ENCODE data around the gene GALR3.

The GALR3 gene, protein sequence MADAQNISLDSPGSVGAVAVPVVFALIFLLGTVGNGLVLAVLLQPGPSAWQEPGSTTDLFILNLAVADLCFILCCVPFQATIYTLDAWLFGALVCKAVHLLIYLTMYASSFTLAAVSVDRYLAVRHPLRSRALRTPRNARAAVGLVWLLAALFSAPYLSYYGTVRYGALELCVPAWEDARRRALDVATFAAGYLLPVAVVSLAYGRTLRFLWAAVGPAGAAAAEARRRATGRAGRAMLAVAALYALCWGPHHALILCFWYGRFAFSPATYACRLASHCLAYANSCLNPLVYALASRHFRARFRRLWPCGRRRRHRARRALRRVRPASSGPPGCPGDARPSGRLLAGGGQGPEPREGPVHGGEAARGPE
- total RNA-seq = 0 to 0.19 (median 0) reads per million in 9 experiments

DNA sequence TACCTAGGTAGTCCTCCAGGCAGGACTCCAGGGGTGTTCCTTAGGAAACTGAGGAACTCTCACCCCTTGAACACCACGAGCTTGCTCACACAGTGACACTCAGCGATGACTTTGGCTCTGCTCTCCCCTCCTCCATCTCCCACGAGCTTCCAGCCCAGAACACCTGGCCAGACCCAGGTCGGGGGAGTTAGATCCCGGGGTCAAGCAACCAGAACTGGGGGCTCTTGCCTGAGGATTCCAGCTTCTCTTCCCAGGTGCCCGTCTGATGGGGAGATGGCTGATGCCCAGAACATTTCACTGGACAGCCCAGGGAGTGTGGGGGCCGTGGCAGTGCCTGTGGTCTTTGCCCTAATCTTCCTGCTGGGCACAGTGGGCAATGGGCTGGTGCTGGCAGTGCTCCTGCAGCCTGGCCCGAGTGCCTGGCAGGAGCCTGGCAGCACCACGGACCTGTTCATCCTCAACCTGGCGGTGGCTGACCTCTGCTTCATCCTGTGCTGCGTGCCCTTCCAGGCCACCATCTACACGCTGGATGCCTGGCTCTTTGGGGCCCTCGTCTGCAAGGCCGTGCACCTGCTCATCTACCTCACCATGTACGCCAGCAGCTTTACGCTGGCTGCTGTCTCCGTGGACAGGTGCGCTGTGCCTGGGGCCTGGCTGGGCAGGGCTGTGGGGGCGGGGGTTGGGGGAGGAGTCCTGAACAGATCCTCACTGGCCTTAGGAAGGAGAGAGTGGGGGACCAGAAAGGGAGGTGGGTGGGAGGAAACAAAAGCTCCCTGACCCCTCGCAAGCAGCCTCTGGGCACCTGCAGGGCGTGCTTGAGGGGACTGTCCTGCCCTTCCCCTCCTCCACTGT lies at the start of gene GALR3:
GALR3 (plus strand) TSS at position 249 of the 852 bp plus-strand sequence; CDS start at position 274, 25 bp downstream.
- ATAC-seq (replicated peaks) (no peak), DNase-seq (no peak)
- Mint-ChIP-seq H3K36me3 (ENCODE audit: insufficient read depth) (peaks cover 3% of the 10 kb centered on the region), H3K4me3 (peak within 1 kb of the TSS; percentile 6 to 33), H3K9me3 (no peaks in the 10 kb centered on the region), H3K27ac (no peak within 1 kb of the TSS), H3K27me3 (peaks cover 19 to 52% of the 10 kb centered on the region in 2 donors), H3K4me1 (ENCODE audit: low read depth in 2 of 2) (peaks cover 0 to 11% of the 10 kb centered on the region in 2 donors)

DNA sequence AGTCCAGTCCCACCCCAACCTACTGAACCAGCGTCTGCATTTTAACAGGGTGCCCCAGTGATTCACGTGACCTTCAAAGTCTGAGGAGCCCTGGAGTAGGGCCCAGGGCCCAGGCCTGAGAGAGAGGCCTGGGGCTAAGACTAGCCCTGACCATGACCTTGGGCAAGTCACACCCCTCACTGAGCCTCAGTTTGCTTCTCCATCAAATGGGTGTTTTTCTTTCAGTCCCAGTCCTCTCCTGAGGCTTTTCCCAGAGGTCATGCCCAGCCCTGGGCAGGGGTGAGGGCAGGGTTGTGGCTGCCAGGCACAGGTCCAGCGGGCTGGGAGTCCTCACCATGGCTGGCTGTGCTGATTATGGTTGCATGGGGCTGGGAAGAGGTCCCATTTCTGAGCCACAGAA lies 48.5 kb upstream of the GALR3 start:
- H3K9me3 Mint-ChIP-seq = no peaks in the 10 kb centered on the region
- no peaks in the 10 kb centered on the region for H3K4me1 Mint-ChIP-seq (ENCODE audit: low read depth in 2 of 2)
- H3K4me3 Mint-ChIP-seq = no peak overlapping the region
- ATAC-seq (replicated peaks) = no peak
- H3K36me3 Mint-ChIP-seq (ENCODE audit: insufficient read depth) = peaks cover 3% of the 10 kb centered on the region
- H3K27ac Mint-ChIP-seq = peak overlapping the region in 1 of 2 donors; percentile 23
- DNase-seq = no peak
- no peaks in the 10 kb centered on the region for H3K27me3 Mint-ChIP-seq

DNA sequence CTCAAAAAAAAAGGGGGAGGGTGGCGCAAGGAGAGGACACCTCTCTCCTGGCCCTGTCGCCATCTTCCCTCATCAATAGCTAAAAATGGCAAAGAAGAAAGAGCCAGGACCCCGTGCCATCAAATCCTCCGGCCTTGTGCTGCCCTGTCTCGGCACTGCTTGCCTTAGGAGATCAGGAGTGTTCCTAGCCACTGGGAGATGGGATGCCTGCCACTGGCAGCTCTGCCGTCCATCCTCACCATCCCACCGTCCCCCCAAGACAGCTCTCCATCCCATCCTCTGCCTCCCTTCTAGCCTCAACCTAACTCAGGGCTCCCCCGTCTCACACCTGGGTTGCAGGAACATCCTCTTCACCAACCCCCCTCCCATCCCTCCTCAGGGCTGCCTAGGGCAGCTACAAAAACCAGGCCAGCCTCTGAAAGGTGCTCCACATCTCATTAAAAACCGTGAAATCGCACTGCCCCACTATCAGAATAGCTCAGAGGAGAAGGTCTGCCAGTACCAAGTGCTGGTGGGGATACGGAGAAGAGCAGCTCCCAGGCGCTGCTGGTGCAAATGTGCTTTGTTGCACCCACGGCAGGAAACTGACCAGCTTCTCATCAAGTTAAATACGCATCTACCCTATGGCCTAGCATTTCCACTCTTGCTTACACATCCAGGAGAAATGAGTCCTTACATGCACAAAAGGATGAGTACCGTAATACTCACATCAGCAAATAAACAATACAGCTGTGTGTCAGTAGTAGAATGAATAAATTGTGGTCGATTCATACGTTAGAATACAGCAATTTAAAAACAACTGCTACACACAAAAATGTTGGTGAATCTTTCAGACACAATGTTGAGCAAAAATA lies 47.2 kb upstream of the GALR3 start:
- DNase-seq = no peak
- Mint-ChIP-seq H3K9me3 (no peaks in the 10 kb centered on the region), H3K36me3 (ENCODE audit: insufficient read depth) (peaks cover 3% of the 10 kb centered on the region), H3K27ac (no peak overlapping the region), H3K27me3 (no peaks in the 10 kb centered on the region), H3K4me3 (no peak overlapping the region), H3K4me1 (ENCODE audit: low read depth in 2 of 2) (no peaks in the 10 kb centered on the region)
- ATAC-seq (replicated peaks) = no peak

DNA sequence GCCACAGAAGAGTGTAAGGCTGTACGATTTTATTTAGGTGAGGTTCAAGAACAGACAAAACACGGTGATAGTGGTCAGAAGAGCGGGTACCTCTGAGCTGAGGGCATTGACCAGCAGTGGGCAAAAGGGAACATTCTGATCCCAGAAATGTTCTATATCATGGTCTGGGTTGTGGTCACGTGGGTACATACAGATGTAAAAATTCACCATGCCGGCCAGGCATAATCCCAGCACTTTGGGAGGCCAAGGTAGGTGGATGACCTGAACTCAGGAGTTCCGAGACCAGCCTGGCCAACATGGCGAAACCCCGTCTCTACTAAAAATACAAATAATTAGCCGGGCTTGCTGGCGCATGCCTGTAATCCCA lies 46.6 kb upstream of the GALR3 start:
- H3K27me3 Mint-ChIP-seq = no peaks in the 10 kb centered on the region
- H3K4me3 Mint-ChIP-seq = no peak overlapping the region
- DNase-seq (no peak), ATAC-seq (replicated peaks) (no peak)
- no peaks in the 10 kb centered on the region for H3K9me3 Mint-ChIP-seq
- H3K36me3 Mint-ChIP-seq (ENCODE audit: insufficient read depth) = peaks cover 3% of the 10 kb centered on the region
- H3K27ac Mint-ChIP-seq = no peak overlapping the region
- H3K4me1 Mint-ChIP-seq (ENCODE audit: low read depth in 2 of 2) = no peaks in the 10 kb centered on the region

DNA sequence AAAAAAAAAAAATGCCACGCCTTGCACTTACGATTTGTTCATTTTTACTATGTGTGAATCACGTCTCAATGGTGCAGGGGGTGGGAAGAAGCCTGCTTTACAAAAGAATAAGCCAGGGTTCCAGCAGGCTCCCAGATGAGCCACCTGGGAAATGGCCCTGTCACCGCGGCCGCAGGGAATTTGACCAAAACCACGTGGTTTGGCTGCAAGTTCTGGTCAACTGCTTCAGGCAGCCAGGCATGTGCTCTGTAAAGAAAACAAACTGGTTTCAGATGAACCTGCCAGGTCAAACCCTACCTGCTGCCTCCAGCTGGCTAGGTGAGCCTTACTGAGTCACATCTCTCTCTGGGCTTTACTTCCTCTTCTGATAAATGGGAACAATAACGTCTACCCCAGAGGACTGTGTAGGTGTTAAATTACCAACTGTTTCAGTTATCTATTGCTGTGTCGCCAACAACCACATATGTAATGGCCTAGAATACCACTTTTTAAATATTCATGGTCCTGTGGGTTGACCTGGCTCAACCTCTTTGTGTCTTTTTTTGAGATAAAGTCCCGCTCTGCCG lies 46.0 kb upstream of the GALR3 start:
- no peak for ATAC-seq (replicated peaks)
- DNase-seq = no peak
- Mint-ChIP-seq H3K4me1 (ENCODE audit: low read depth in 2 of 2) (no peaks in the 10 kb centered on the region), H3K27me3 (peaks cover 0 to 5% of the 10 kb centered on the region in 2 donors), H3K36me3 (ENCODE audit: insufficient read depth) (peaks cover 3% of the 10 kb centered on the region), H3K4me3 (no peak overlapping the region), H3K9me3 (no peaks in the 10 kb centered on the region), H3K27ac (no peak overlapping the region)

DNA sequence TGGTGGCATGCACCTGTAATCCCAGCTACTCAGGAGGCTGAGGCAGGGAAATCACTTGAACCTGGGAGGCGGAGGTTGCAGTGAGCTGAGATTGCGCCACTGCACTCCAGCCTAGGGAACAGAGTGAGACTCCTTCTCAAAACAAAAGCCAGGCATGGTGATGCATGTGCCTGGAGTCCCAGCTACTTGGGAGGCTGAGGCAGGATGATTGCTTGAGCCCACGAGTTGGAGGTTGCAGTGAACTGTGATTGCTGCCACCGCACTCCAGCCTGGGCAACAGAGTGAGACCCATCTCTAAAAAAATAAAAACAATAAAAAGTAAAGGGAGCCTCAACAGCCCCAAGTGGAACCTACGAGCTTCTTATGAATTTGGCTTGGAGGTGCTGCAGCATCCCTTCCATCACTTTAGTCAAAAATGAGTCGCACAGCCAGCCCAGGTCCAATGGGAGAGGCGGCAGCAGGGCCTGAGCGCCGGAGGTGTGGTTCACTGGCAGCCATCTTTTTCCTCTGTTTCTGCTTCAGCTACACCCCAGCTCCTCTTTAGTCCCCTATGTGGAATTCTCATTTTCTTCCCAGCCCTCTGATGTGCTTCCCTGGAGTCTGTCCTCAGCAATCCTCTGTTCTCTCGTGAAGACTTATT lies 44.7 kb upstream of the GALR3 start:
- H3K27me3 Mint-ChIP-seq = peaks cover 0 to 9% of the 10 kb centered on the region in 2 donors

DNA sequence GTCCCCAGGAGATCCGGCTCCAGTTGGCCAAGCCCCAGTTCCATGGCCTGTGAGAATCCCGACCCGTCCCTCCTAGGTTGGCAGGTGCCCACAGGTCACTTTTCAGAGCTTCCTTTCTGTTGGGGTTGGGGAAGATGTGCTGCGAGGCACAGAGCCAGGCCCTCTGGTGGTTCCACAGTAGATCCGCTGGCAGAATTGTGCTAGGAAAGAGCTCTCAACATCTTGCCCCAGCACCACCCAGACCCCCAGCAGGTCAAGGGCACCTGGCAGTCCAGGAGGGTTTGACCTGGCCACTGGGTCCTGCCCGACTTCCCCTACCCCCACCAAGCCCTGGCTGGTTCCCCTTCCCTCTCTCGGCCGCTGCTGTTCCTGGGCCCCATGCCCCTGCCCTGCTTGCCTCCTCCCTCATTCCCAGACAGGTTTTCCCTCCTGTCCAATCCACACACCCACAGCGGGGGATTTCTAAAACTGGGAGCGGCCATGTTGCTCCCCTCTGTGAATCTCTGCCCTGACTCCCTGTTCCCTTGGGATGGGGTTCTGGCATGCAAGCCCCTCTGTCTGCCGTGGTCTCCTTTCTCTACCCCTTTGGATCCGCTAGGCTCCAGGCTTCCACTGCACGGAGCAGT lies 41.6 kb upstream of the GALR3 start:
- Mint-ChIP-seq H3K4me3 (no peak overlapping the region), H3K27me3 (peaks cover 12 to 39% of the 10 kb centered on the region in 2 donors), H3K36me3 (ENCODE audit: insufficient read depth) (no peaks in the 10 kb centered on the region), H3K4me1 (ENCODE audit: low read depth in 2 of 2) (no peaks in the 10 kb centered on the region), H3K27ac (peak overlapping the region in 1 of 2 donors; percentile 46), H3K9me3 (no peaks in the 10 kb centered on the region)
- DNase-seq (no peak), ATAC-seq (replicated peaks) (no peak)

More for the DNA sequence above, 44.7 kb upstream of the GALR3 start:
- Mint-ChIP-seq H3K27ac (no peak overlapping the region), H3K9me3 (no peaks in the 10 kb centered on the region), H3K4me3 (no peak overlapping the region), H3K4me1 (ENCODE audit: low read depth in 2 of 2) (no peaks in the 10 kb centered on the region), H3K36me3 (ENCODE audit: insufficient read depth) (peaks cover 3% of the 10 kb centered on the region)
- ATAC-seq (replicated peaks) (no peak), DNase-seq (no peak)

DNA sequence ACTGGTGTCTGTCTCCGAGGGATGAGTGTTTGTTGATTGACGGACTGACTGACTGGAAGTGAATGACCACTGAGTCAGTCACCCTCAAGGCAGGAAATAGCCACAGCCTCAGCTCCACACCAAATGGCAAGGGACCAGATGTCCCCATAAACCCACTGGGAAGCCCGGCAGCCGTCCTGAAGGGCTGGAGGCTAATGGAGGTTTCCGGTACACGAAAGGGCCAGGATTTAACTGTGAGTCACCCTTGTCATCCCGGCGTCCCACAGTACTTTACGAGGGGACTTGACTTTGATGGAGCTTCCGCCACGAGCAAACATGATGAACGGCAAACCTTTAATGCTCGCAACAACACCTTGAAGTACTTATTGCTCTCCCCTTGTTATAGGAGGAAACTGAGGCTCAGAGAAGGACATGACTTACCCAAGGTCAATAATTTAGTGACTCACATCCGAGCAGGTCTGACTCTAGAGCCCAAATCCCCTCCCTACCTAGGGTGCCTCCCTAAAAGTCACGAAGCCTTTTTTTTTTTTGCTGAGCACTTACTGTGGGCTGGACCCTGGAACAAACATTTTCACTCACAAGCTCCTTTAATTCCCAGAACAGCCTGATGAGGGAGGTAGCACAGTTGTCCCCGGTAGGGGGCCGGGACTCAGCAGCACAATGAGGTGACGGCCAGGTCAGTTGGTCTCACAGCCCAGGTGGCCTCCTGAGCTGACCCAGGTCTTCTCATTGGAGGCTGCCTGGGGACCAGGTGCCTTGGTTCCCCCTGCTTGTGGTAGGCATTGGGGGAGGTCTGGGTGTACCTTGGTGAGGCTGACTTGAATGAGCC lies 40.6 kb upstream of the GALR3 start:
- DNase-seq (no peak), ATAC-seq (replicated peaks) (no peak)
- Mint-ChIP-seq H3K36me3 (ENCODE audit: insufficient read depth) (no peaks in the 10 kb centered on the region), H3K4me3 (no peak overlapping the region), H3K27ac (peak overlapping the region in 1 of 2 donors; percentile 46), H3K9me3 (no peaks in the 10 kb centered on the region), H3K4me1 (ENCODE audit: low read depth in 2 of 2) (no peaks in the 10 kb centered on the region), H3K27me3 (peaks cover 12 to 40% of the 10 kb centered on the region in 2 donors)

DNA sequence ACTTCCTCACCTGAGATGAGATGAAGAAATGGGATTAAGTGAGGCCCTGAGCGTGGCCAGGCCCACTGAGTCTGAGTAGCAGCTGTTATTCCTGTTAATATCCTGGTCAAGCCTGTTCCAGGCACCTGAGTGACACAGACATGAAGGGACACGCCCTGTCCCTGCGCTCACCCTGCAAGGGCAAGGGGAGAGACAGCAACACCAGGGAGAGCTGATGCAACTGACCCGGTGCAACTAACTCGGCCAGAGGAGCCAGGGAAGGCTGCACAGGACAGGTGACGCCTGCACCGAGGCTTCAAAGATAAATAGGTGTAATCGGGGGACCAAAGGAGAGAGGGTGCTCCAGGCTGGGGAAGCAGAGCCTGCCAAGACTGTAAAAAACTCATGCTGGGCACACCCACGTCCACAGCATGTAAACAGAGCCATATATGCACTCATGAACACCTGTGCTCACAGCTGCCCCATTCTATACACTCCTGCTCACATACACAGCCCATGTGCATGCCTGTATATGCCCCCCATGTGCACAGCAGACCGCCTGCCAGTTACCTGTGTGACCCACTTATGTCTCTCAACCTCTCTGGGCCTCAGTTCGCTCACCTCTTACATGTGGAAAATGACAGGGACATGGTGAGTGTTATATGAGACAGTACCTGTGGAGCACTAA lies 38.2 kb upstream of the GALR3 start:
- no peak overlapping the region for H3K4me3 Mint-ChIP-seq
- DNase-seq (no peak), ATAC-seq (replicated peaks) (no peak)
- H3K36me3 Mint-ChIP-seq (ENCODE audit: insufficient read depth) = no peaks in the 10 kb centered on the region
- H3K27ac Mint-ChIP-seq = no peak overlapping the region
- peaks cover 12 to 40% of the 10 kb centered on the region in 2 donors for H3K27me3 Mint-ChIP-seq
- H3K4me1 Mint-ChIP-seq (ENCODE audit: low read depth in 2 of 2) = no peaks in the 10 kb centered on the region
- H3K9me3 Mint-ChIP-seq = no peaks in the 10 kb centered on the region

DNA sequence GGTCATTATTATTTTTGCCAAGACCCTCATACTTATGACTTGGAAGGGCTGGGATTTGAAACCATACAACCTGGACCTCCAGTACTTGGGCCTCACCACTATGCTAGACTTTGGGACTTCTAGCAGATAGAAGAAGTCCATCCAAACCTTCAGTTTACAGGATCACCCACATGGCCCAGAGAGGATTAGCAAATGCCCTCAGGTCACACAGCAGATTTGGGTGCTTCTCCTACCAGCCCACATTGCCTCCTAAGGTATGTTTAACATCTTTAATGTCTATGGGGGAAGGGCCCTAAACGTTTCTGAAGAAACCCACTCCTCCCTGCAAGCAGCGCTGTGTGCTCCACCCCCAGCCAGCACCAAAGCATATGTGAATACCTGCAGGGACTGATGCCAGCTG lies 32.9 kb upstream of the GALR3 start:
- Mint-ChIP-seq H3K4me1 (ENCODE audit: low read depth in 2 of 2) (no peaks in the 10 kb centered on the region), H3K36me3 (ENCODE audit: insufficient read depth) (no peaks in the 10 kb centered on the region), H3K9me3 (no peaks in the 10 kb centered on the region), H3K27me3 (peaks cover 7 to 13% of the 10 kb centered on the region in 2 donors), H3K4me3 (no peak overlapping the region), H3K27ac (no peak overlapping the region)
- no peak for ATAC-seq (replicated peaks)
- no peak for DNase-seq

DNA sequence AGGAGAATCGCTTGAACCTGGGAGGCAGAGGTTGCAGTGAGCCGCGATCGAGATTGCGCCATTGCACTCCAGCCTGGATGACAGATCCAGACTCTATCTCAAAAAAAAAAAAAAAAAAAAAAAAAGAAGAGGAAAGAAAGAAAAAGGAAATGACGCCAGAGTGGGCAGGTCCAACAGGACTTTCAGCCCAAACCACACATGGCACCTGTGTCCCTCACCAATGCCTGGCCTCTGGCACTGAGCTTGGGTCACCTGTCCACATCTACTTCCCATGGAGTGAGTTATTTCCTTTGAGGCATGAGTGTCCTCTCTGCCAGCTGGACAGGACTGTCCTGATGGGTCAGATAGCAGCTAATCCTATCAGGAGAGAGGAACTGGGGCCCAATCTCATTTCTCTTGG lies 30.7 kb upstream of the GALR3 start:
- Mint-ChIP-seq H3K4me3 (no peak overlapping the region), H3K4me1 (ENCODE audit: low read depth in 2 of 2) (no peaks in the 10 kb centered on the region), H3K9me3 (no peaks in the 10 kb centered on the region), H3K27ac (no peak overlapping the region), H3K36me3 (ENCODE audit: insufficient read depth) (no peaks in the 10 kb centered on the region), H3K27me3 (no peaks in the 10 kb centered on the region)
- DNase-seq = no peak
- ATAC-seq (replicated peaks) = no peak
